HG03280 (cell line): Measurements from ENCODE around the gene ACBD7.

Source experiments
- ATAC-seq: cut with Tn5 transposase; IDR thresholded peaks from one replicate; pipeline ENCODE4 v1.9.1; 2021; ENCODE audit warnings: mild to moderate bottlenecking, moderate library complexity; ENCODE audit not compliant: unreplicated experiment

The ACBD7 gene

GRCh38 chr10:15027741-15028140, 60.8 kb downstream of the ACBD7 start:
- ATAC-seq = no peak
